Ishikawa (cell line): ENCODE data around the gene POLG2.

Experiments used
- CREB1 ChIP-seq: IDR thresholded peaks from 2 replicates; pipeline ENCODE4 v1.6.1; 2012; ENCODE audit warnings: low read depth
- TCF12 ChIP-seq: IDR thresholded peaks from 2 replicates; pipeline ENCODE4 v1.6.1; 2012; ENCODE audit warnings: low read depth

DNA sequence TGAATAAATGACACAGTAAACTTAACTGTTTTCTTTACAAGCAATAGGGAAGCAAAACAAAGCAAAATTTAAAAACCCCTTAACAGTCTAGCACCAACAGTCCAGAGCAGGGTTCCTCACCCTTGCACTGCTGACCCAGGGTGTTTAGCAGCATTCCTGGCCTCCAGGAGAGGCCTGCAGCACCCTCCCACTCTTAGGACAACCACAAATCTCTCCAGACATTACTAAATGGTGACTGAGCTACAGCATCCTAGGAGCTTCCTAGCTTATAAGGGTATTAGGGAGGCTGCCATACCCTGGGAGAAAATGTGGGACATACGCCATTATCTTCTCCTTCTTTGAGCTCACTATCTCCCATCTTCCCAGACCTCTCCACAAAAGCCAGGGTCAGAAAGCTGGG is 15.9 kb downstream of the POLG2 start:
- no peak for TF ChIP-seq TCF12
- TF ChIP-seq CREB1, result no peak
